Globus pallidus (tissue), 1 donor: ENCODE data around the gene PLCB1.
A peak's percentile ranks its signal among the peaks of the same experiment; 100 is the strongest.
"Not testable (repeated sequence)": the region's sequence is repeated elsewhere in the genome, so short reads cannot be mapped to it uniquely, and the experiment has no call there.

Source experiments
- DNase-seq: peaks from one replicate; pipeline ENCODE4 v3.0.0-alpha.2; 2015; ENCODE audit warnings: low spot score

The PLCB1 gene

GRCh38 chr20:8368670-8369069, 236.6 kb downstream of the PLCB1 start:
- no peak for DNase-seq

DNA sequence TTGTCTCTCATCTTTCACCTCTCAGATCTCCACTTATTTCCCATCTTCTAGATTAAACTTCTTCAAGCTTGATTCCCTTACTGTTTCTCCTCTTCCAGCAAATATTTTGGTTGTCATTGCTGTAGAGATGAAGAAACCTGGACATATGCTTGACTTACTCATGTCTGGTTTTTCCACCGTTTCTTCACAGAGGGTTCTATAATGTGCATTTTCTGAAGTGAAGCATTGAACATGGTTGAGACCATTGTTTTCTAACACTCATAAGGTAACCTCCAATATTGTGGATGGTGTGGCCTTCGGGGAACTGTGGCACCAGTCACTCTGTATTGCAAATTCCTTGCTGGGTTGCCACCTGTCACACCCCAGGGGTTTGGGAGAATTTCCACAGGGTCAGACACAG, 237.2 kb downstream of the PLCB1 start:
- DNase-seq: no peak

DNA sequence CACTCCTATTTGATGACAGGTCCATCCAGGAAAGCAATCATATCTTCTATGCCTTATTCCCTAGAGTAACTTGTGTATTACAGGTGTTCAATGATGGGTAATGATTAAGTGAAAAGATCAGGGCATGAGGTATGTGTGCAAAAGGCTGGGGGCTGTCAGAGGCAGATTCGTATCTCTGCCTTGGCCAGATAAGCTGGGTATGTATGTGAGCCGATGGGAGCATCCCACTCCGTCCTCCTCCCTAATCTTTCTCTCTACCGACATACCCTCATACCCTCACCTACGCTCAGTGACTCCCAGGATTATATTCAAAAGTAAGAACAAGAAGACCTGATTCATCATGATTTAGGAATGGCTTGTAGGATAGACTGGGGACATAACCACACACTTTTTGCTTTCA, 238.7 kb downstream of the PLCB1 start:
- no peak for DNase-seq

DNA sequence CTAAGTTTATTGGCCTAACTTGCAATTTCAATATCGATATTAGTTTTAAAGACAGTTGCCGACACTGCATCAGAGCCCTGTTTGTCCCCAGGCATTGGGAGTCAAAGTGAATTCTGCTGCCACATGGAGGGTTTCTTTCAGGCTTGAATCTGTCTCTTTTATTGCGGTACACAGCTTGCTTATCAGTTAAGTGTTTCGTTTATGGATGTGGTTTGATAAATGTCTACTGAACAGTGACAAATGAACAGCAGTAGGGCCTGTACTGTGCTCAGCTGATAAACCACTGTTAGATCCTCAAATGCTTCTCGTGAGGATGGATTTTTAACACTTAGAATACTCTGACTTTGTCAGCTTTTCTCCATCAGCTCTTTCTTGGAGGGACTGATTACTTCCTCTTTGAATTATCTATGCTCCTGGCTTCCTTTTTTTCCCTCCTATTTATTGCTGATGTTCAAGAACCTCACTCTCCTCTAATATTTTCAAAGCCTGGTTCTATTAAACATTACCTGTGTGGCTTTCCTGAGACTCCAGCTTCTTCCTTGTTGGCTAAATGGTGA, 240.8 kb downstream of the PLCB1 start:
- no peak for DNase-seq

DNA sequence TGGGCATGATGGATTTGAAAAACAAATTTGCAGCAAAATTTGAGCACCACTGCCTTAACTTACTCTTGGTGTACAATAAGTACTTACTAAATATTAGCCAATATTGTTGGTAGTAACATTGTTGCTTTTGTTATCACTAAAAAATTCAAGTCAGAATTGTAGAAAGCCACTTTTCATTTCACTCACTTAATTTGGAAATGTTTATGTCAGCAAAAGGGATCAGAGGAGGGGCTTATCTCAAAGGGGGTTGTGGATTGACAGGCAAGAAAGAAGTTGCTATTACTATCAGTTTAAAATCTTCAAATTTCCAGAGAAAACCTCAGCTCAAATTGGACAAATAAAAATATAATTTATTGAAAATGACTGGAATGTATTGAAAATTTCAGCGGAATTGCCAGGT, 241.5 kb downstream of the PLCB1 start:
- no peak for DNase-seq

DNA sequence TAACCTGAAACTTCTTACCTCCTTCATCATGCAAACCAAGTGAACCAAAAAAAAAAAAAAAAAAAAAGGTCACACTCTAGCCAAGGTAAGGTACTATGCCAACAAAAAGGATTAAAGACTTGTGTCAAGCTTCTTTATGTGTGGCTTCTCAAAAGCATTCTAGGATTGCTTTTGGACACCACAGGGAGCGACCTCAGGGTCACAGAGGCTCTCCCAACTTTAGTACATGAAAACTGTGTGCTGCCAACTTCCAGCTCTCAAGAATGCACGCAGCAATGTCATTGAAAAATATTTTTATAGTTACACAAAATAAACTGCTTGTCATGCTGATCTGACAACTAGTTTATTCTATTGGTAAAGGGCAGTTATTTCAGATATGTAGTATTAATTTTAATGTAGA, 243.8 kb downstream of the PLCB1 start:
- no peak for DNase-seq

DNA sequence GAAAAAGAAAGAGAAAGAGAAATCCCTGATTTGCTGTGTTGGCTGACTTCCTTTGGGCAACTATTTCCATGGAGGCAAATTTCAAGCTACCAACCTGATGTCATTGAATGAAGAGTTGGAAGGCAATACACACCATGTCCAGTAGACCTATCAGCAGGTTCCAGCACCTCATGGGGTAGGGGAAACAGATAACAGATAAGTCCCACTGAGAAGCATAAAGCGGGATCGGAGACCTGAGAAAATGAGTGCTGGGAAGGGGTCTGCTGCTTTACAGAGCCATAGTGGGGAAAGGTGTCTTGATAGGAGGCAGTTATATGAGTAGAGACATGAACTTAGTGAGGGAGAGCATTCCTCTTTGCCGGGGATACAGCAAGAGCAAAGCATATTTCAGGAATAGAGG, 244.9 kb downstream of the PLCB1 start:
- no peak for DNase-seq

- DNase-seq: not testable (repeated sequence)
Observed at GRCh38 chr20:8379125-8379524, 247.1 kb downstream of the PLCB1 start.

GRCh38 chr20:8385247-8385646, 253.2 kb downstream of the PLCB1 start:
- DNase-seq: peak; percentile 60

- no peak for DNase-seq
Observed at GRCh38 chr20:8386991-8387390, 254.9 kb downstream of the PLCB1 start.

GRCh38 chr20:8388141-8388540, 256.1 kb downstream of the PLCB1 start:
- peak; percentile 18 for DNase-seq

- no peak for DNase-seq
Observed at GRCh38 chr20:8388707-8389106, 256.6 kb downstream of the PLCB1 start.

GRCh38 chr20:8389381-8390036, 257.4 kb downstream of the PLCB1 start:
- peak; percentile 51 for DNase-seq

DNA sequence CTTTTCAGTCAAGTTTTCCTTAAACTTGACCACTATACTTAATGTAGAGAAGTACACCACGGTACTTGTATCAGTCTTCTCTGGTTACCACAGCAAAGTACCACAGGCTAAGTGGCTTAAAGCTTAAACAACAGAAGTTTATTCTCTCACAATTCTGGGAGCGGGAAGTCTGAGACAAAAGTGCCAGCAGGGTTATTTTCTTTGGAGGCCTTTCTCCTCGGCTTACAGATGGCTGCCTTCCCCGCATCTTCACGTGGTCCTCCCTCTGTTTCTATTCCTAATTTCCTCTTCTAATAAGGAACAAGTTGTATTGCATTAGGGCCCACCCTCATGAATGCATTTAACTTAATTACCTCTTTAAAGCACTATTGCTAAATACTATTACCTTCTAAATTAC, 258.0 kb downstream of the PLCB1 start:
- DNase-seq: peak; percentile 14

DNA sequence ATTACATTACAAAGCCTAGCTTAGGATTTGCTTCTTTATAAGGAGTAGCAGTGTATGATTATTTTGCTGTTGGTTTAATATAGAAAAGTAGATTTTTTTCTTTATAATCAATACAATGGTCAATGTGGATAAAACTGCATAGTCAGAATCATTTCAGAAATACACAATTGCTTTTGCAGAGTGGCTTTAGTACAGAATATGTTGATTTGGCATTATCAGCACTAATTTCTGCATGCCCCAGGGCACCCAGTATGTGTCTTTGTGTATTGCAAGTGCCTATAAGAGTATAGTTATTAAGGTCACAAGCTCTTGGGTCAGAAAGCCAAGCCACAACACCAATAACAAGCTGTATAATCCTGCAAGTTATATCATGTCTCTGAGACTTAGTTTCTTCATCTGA, 258.4 kb downstream of the PLCB1 start:
- no peak for DNase-seq

GRCh38 chr20:8393381-8393780, 261.3 kb downstream of the PLCB1 start:
- no peak for DNase-seq

- DNase-seq: no peak
Observed at GRCh38 chr20:8394308-8394945, 262.4 kb downstream of the PLCB1 start.

DNA sequence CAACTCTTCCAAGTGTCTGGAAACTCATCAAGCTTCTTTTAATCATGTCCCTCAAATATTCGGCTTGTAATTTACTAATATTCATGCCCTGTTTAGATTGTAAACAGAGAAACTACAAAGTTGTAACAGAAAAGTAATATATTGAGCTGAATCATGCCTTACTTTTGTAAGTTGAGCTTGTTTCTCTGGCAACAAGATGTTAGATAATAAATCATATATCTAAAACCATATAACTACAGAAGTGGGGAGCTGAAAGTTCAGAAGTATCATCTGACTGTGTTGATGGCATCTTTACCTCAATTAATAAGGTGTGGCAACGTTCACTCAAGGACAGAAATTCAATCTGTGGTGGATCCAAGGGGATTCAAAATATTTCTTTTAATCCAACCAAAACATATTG, 263.9 kb downstream of the PLCB1 start:
- DNase-seq: no peak

GRCh38 chr20:8398263-8399051, 266.4 kb downstream of the PLCB1 start:
- DNase-seq: no peak

DNA sequence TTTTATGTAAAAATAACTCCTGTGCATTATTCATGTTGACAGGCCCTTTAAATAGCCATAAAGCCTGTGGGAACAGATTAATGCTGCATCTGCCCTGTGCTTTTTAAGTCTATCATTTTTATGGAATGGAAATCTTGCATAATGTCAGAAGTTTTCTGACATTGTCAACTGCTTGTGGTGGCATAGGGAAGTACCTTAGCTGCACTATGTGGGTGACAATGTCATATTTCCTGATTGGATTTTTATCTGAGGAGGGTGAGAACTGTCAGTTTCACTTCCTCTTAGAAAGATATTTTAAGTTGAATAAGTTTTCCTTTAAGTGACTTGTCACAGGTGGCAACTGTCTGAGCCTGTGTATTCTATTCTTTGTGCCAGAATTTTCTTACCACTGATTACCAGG, 267.9 kb downstream of the PLCB1 start:
- no peak for DNase-seq

- DNase-seq: no peak
Observed at GRCh38 chr20:8400486-8400885, 268.4 kb downstream of the PLCB1 start.

DNA sequence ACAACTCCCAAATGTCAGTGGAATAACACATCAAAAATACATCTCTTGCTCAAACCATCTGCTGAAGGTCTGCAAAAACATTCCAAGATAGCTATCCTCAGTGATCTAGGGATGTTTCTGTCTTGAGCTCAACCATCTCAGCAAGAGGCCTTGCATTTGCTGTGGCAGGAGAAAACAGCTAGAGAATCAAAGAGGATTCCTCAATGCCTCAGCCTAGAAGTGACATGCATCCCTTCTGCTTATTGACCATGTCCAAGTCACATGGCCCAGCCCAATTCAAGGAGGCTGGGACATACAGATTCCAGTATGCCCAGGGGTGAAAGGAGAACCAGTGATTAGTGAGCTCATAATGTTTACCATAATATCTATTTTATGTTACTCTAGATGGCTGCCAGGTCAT, 269.5 kb downstream of the PLCB1 start:
- no peak for DNase-seq

DNA sequence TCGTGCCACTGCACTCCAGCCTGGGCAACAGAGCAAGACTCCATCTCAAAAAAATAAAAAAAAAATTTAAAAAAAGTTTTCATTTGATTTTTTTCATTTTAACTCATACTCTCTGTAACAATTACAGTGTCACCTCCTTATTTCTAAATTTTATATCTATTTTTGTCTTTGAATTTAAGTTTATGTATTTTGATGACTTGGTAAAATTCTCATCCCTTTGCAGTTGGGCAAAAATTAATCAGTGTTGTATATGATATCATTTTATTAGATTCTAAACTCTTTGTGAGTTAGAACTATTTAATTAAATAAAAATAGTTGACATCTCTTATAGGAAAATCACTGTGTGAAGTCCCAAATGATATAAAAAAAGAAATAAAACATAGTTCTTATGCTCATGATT, 270.7 kb downstream of the PLCB1 start:
- no peak for DNase-seq
